Measurements from ENCODE around the gene KCNMB1.

The KCNMB1 gene

DNA sequence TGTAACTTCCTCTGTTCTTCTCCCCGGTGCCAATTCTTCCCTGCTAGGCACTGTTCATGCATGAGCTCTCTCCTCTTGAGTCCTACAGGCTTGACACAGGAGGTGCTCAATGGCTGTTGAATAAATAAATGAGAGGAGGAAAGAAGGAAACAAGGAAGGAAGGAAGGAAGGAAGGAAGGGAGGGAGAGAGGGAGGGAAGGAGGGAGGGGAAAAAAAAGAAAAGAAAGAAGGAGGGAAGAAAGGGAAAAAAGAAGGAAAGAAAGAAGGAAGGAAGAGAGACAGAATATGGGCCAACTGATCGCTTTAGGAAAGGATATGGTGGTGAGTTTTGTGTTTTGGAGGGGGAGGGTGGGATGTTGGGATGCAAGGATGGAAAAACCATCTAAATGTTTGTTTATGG is 6.4 kb downstream of the KCNMB1 start:
- TF ChIP-seq EZH2phosphoT487 (IDR thresholded peaks at IDR 0.05; ENCODE audit: low read length) (no peak), EZH2 (optimal IDR thresholded peaks at IDR 0.05; ENCODE audit: low read depth, low read length) (no peak)
- TF ChIP-seq, protein P1, sequence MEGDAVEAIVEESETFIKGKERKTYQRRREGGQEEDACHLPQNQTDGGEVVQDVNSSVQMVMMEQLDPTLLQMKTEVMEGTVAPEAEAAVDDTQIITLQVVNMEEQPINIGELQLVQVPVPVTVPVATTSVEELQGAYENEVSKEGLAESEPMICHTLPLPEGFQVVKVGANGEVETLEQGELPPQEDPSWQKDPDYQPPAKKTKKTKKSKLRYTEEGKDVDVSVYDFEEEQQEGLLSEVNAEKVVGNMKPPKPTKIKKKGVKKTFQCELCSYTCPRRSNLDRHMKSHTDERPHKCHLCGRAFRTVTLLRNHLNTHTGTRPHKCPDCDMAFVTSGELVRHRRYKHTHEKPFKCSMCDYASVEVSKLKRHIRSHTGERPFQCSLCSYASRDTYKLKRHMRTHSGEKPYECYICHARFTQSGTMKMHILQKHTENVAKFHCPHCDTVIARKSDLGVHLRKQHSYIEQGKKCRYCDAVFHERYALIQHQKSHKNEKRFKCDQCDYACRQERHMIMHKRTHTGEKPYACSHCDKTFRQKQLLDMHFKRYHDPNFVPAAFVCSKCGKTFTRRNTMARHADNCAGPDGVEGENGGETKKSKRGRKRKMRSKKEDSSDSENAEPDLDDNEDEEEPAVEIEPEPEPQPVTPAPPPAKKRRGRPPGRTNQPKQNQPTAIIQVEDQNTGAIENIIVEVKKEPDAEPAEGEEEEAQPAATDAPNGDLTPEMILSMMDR (IDR thresholded peaks at IDR 0.05; ENCODE audit: low read length) = no peak
- Histone ChIP-seq H3K27ac (ENCODE audit: low read length) (no peak overlapping the region), H3F3A (ENCODE audit: insufficient read depth, low read length) (no peaks in the 10 kb centered on the region), H3K36me3 (replicated peaks; ENCODE audit: insufficient read depth, low read length) (no peaks in the 10 kb centered on the region), H3K27me3 (replicated peaks; ENCODE audit: insufficient read depth, low read length) (no peaks in the 10 kb centered on the region), H3K4me1 (ENCODE audit: low read length) (no peaks in the 10 kb centered on the region), H3K79me2 (ENCODE audit: low read length) (no peaks in the 10 kb centered on the region), H4K20me1 (ENCODE audit: insufficient read depth, low read length) (no peaks in the 10 kb centered on the region), H3K4me2 (ENCODE audit: low read depth, low read length) (no peak overlapping the region), H3K9me3 (replicated peaks; ENCODE audit: insufficient read depth, low read length) (no peaks in the 10 kb centered on the region), H3K9ac (ENCODE audit: low read length) (no peak overlapping the region), H3K4me3 (ENCODE audit: low read length) (no peak overlapping the region), H2AFZ (ENCODE audit: low read length) (no peak overlapping the region), H3K9me2 (replicated peaks; ENCODE audit: insufficient read depth, low read length) (no peaks in the 10 kb centered on the region)
- DNase-seq = no peak

DNA sequence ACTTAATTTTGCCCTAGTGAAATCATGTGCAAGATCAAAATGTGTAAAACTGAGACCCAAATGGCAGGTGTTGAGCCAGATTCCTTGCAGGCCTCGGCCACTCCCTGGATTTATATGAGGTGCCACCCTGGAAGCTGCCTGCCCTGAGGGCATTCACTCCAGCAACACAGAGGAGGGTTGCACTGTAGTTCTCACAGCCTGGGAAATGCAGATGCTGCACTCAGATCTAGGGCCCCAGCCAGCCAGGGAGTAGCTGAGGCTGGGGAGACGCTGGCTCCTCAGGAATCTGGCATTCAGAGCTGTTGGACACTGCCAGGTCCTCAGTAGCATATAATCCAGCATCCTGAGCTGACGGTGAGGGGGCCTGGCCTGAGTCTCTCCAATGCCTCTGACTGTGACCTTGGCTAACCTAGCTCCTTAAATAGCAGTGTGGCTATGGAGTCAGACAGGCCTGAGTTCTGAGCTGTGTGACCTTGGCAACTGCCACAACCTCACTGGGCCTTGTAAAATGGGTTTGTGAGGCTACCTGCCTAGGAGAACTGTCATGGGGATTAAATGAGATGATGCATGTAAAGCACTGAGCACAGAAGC is 8.7 kb downstream of the KCNMB1 start:
- Histone ChIP-seq H3K4me2 (ENCODE audit: low read depth, low read length) (no peak overlapping the region), H3F3A (ENCODE audit: insufficient read depth, low read length) (no peaks in the 10 kb centered on the region), H3K4me1 (ENCODE audit: low read length) (no peaks in the 10 kb centered on the region), H3K9me2 (replicated peaks; ENCODE audit: insufficient read depth, low read length) (no peaks in the 10 kb centered on the region), H2AFZ (ENCODE audit: low read length) (no peak overlapping the region), H3K27me3 (replicated peaks; ENCODE audit: insufficient read depth, low read length) (no peaks in the 10 kb centered on the region), H3K9me3 (replicated peaks; ENCODE audit: insufficient read depth, low read length) (no peaks in the 10 kb centered on the region), H3K9ac (ENCODE audit: low read length) (no peak overlapping the region), H3K27ac (ENCODE audit: low read length) (no peak overlapping the region), H3K79me2 (ENCODE audit: low read length) (no peaks in the 10 kb centered on the region), H3K36me3 (replicated peaks; ENCODE audit: insufficient read depth, low read length) (no peaks in the 10 kb centered on the region), H3K4me3 (ENCODE audit: low read length) (no peak overlapping the region), H4K20me1 (ENCODE audit: insufficient read depth, low read length) (no peaks in the 10 kb centered on the region)
- TF ChIP-seq EZH2phosphoT487 (IDR thresholded peaks at IDR 0.05; ENCODE audit: low read length) (no peak), EZH2 (optimal IDR thresholded peaks at IDR 0.05; ENCODE audit: low read depth, low read length) (no peak)
- TF ChIP-seq, protein P1 (IDR thresholded peaks at IDR 0.05; ENCODE audit: low read length) = no peak
- no peak for DNase-seq

DNA sequence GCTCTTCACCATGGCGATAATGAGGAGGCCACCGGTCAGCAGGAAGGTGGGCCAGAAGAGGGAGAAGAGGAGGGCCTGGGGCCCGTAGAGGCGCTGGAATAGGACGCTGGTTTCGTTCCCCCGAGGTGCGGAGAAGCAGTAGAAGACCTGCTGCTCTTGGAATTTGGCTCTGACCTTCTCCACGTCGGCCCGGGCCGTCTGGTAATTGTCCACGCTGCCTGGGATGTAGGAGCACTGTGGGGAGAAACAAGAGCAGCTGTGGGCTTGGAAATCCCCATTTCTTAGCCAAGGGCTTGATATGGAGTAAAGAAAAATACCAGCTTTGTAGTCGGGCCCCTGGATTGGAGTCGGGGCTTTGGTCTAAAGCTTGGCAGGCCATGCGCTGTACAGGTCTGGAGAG is 10.4 kb downstream of the KCNMB1 start:
- H3K27me3 ChIP-seq (replicated peaks; ENCODE audit: insufficient read depth, low read length) = no peaks in the 10 kb centered on the region
- no peaks in the 10 kb centered on the region for H3K79me2 ChIP-seq (ENCODE audit: low read length)
- no peaks in the 10 kb centered on the region for H3K36me3 ChIP-seq (replicated peaks; ENCODE audit: insufficient read depth, low read length)
- H2AFZ ChIP-seq (ENCODE audit: low read length) = no peak overlapping the region
- H3K9me3 ChIP-seq (replicated peaks; ENCODE audit: insufficient read depth, low read length) = no peaks in the 10 kb centered on the region
- H3K4me2 ChIP-seq (ENCODE audit: low read depth, low read length) = no peak overlapping the region
- H3K27ac ChIP-seq (ENCODE audit: low read length) = no peak overlapping the region
- H3K9ac ChIP-seq (ENCODE audit: low read length) = no peak overlapping the region
- no peaks in the 10 kb centered on the region for H4K20me1 ChIP-seq (ENCODE audit: insufficient read depth, low read length)
- TF ChIP-seq, protein P1 (IDR thresholded peaks at IDR 0.05; ENCODE audit: low read length) = no peak
- no peak for TF ChIP-seq EZH2 (optimal IDR thresholded peaks at IDR 0.05; ENCODE audit: low read depth, low read length)
- TF ChIP-seq EZH2phosphoT487 (IDR thresholded peaks at IDR 0.05; ENCODE audit: low read length) = no peak
- no peak overlapping the region for H3K4me3 ChIP-seq (ENCODE audit: low read length)
- no peaks in the 10 kb centered on the region for H3K9me2 ChIP-seq (replicated peaks; ENCODE audit: insufficient read depth, low read length)
- no peaks in the 10 kb centered on the region for H3K4me1 ChIP-seq (ENCODE audit: low read length)
- H3F3A ChIP-seq (ENCODE audit: insufficient read depth, low read length) = no peaks in the 10 kb centered on the region
- DNase-seq = no peak

All from MM.1S (cell line).